Sigmoid colon (tissue), 7 donors: ENCODE measurements around the gene CDH13. TPM values are rescaled to one million over a fixed set of nuclear protein-coding genes. Genes with fewer than 3 reads are reported as not detected.

Source experiments
- DNase-seq: peaks from one replicate; pipeline ENCODE4 v3.0.0-alpha.2; 2019
- H3K27ac ChIP-seq, 4 donors: fragments of 200-600 bp; sonication (generic); one replicate each; pipeline ENCODE4 v1.5.1; 2016 to 2019; ENCODE audit warnings: mild to moderate bottlenecking in 1 of 4
- H3K27me3 ChIP-seq, 3 donors: fragments of 200-600 bp; sonication (generic); one replicate each; pipeline ENCODE4 v1.5.1; 2019; ENCODE audit warnings: mild to moderate bottlenecking in 1 of 3
- H3K36me3 ChIP-seq, 4 donors: fragments of 200-600 bp; sonication (generic); one replicate each; pipeline ENCODE4 v1.5.1; 2016 to 2019
- H3K4me1 ChIP-seq, 4 donors: fragments of 200-600 bp; sonication (generic); one replicate each; pipeline ENCODE4 v1.5.1; 2017 to 2019
- H3K4me3 ChIP-seq, 4 donors: fragments of 200-600 bp; sonication (generic); one replicate each; pipeline ENCODE4 v1.5.1; 2017 to 2019; ENCODE audit warnings: mild to moderate bottlenecking in 2 of 4, moderate library complexity in 1 of 4
- H3K9me3 ChIP-seq, 4 donors: fragments of 200-600 bp in 3 of 4; sonication (generic) in 3 of 4; one replicate each; pipeline versions ENCODE4 v1.5.1 to v1.6.1; 2013 to 2019
- EP300 ChIP-seq, 4 donors: sonication (generic); formaldehyde crosslinking; IDR thresholded peaks; one replicate each; pipeline ENCODE4 v1.6.1; 2017; ENCODE audit warnings: antibody characterized with exemption in 4 of 4
- POLR2A ChIP-seq, 2 donors: fragments of 450-650 bp; IDR thresholded peaks; one replicate each; pipeline ENCODE4 v1.6.1; 2016; ENCODE audit warnings: antibody characterized with exemption in 2 of 2, mild to moderate bottlenecking in 2 of 2, moderate library complexity in 2 of 2
- POLR2AphosphoS5 ChIP-seq, 4 donors: sonication (generic); formaldehyde crosslinking; IDR thresholded peaks; one replicate each; pipeline ENCODE4 v1.6.1; 2017; ENCODE audit warnings: antibody characterized with exemption in 4 of 4
- WGBS, 2 donors: extraction: QIAGEN DNeasy Blood & Tissue Kit; methylation state at CpG; one replicate each; pipeline ENCODE4 v1.1.7; 2013; 5-methylcytosine and 5-hydroxymethylcytosine counted together
- intact Hi-C: fragments of 100-400 bp; cut with DNase I; formaldehyde crosslinking; loops from one replicate; pipeline ENCODE4 v1.15.1; 2023
- polyA plus RNA-seq, 3 donors: library from polyadenylated mRNA; stranded (reverse); fragments of 200-250 nt; gene quantifications; one replicate each; pipeline ENCODE4 v1.2.3, GENCODE V29; 2013
- total RNA-seq, 4 donors: library from RNA; depleted of rRNA; stranded (reverse); fragments of >200 nt; gene quantifications; one replicate each; pipeline ENCODE4 v1.1.0, GENCODE V29; 2016
- TF ChIP-seq, protein P1 (sequence below), 4 experiments: fragments of 450-650 bp in 3 of 4; fragments of 200-600 bp in 1 of 4; IDR thresholded peaks; one replicate each; pipeline ENCODE4 v1.5.1; 2016 to 2019; ENCODE audit warnings: antibody characterized with exemption in 4 of 4, mild to moderate bottlenecking in 3 of 4, moderate library complexity in 2 of 4
- donor health status: healthy with polysubstance abuse.
- donor health status: Bipolar disorder and iron deficiency.
- donor health status: healthy.

CDH13 gene
- total and polyA plus RNA-seq, 7 donors = 0.60 to 17.6 (median 11.8) TPM

DNA sequence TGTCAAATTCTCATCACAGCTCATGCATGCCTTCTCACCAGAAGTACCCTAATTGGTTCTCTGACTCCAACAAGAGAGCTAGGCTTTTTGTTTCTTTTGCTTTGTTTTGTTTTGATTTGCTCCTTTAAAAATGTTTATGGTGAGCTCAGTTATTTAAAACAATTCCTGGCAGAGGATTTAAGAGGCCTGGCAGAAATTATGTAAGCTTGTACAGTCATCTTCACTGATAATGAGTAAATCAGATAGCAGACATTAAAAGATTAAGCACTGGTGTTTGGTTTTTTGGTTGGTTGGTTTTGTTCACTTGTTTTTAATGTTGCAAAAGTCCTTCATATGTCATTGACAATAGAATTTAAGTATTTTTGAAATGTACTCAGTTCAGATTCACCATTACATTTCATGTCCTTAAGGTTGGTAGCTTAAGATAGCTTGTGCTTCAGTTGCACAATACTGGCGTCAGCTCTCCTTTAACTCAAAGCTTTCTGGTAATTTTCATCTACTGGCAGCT lies 378.9 kb downstream of the CDH13 start:
- Histone ChIP-seq H3K4me1 (peaks cover 0 to 13% (median 6%) of the 10 kb centered on the region in 4 donors), H3K4me3 (no peak overlapping the region), H3K9me3 (no peaks in the 10 kb centered on the region), H3K27me3 (no peaks in the 10 kb centered on the region), H3K36me3 (no peaks in the 10 kb centered on the region), H3K27ac (no peak overlapping the region)
- intact Hi-C loops = no loop called here
- TF ChIP-seq EP300 (IDR thresholded peaks at IDR 0.05) (no peak), POLR2AphosphoS5 (IDR thresholded peaks at IDR 0.05) (no peak), POLR2A (IDR thresholded peaks at IDR 0.05) (no peak)
- TF ChIP-seq, protein P1, sequence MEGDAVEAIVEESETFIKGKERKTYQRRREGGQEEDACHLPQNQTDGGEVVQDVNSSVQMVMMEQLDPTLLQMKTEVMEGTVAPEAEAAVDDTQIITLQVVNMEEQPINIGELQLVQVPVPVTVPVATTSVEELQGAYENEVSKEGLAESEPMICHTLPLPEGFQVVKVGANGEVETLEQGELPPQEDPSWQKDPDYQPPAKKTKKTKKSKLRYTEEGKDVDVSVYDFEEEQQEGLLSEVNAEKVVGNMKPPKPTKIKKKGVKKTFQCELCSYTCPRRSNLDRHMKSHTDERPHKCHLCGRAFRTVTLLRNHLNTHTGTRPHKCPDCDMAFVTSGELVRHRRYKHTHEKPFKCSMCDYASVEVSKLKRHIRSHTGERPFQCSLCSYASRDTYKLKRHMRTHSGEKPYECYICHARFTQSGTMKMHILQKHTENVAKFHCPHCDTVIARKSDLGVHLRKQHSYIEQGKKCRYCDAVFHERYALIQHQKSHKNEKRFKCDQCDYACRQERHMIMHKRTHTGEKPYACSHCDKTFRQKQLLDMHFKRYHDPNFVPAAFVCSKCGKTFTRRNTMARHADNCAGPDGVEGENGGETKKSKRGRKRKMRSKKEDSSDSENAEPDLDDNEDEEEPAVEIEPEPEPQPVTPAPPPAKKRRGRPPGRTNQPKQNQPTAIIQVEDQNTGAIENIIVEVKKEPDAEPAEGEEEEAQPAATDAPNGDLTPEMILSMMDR (IDR thresholded peaks at IDR 0.05) = no peak
- no peak for DNase-seq
- WGBS, 2 donors = 79% methylated on average over 1 of the region's 1 CpG

DNA sequence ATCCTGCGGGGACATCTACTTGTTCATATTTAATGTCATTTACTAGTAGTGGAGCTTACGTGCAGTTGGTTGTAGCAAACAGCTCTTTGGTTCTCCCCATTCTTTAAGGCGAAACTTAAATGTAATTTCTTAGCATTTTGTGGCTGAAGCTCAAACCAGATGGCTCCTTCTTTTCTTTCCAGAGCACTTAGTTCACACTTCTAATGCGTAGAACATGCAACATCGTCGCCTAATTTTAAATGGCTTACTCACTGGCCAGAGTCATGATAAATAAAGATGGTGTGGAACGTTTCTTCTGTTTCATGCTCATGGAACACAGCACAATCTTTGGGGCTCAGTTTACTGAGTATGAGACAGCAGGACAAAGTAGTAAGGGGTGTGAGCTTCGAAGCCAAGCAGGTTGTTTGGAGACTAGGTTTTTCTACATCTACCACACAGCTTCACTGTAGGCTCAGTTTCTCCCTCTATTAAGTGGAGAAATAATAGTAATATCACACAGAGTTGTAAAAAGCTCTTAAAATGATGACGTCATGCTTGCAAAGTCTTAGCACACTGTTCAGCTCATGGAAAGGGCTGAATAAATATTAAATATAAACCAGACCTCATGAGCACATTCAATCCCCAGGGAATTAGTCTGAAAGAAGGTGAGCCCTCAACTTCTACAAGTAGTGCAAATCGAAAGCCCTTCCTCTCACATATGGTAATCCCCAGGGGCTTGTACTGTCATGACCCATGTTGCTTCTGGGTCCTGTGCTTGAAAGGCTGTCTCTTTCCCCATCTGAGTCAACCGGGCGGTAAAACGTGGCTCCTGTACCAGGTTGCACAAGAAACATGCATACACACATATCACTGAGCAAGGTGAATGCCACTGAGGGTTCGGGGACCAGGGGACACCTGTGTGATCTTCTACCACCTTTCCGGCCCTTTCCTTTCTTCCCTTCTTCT lies 384.3 kb downstream of the CDH13 start:
- no peak overlapping the region for H3K4me3 ChIP-seq
- TF ChIP-seq EP300 (IDR thresholded peaks at IDR 0.05) (no peak), POLR2AphosphoS5 (IDR thresholded peaks at IDR 0.05) (no peak), POLR2A (IDR thresholded peaks at IDR 0.05) (no peak)
- TF ChIP-seq, protein P1 (IDR thresholded peaks at IDR 0.05) = no peak
- no peaks in the 10 kb centered on the region for H3K36me3 ChIP-seq
- no peaks in the 10 kb centered on the region for H3K4me1 ChIP-seq
- intact Hi-C loops = no loop called here
- no peak overlapping the region for H3K27ac ChIP-seq
- H3K27me3 ChIP-seq = no peaks in the 10 kb centered on the region
- no peak for DNase-seq
- H3K9me3 ChIP-seq = no peaks in the 10 kb centered on the region
- WGBS, 2 donors = 85 to 89% methylated on average over 15 of the region's 15 CpGs

DNA sequence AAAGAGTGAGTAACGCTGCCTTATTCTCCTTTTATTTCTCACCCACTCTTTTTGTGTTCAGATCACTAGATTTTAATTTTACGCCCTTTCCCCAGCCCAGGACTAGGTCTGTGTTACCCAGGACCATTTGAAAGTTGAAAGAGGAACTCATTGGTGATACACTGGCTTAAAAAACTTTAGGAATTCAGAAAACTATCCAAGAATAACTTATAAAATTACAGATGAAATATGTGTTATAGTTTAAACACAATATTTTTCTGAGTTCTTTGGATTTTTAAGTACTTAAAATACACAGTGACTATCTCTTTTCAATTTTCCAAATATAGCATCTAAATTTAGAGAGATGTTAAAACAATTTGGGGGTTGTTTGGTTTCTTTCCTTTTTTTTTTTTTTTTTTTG lies 385.2 kb downstream of the CDH13 start:
- intact Hi-C loops = no loop called here
- Histone ChIP-seq H3K27me3 (no peaks in the 10 kb centered on the region), H3K27ac (no peak overlapping the region), H3K4me1 (no peaks in the 10 kb centered on the region), H3K9me3 (no peaks in the 10 kb centered on the region), H3K36me3 (no peaks in the 10 kb centered on the region), H3K4me3 (no peak overlapping the region)
- 91 to 97% methylated on average over 2 of the region's 2 CpGs for WGBS, 2 donors
- TF ChIP-seq POLR2A (IDR thresholded peaks at IDR 0.05) = no peak
- no peak for TF ChIP-seq EP300 (IDR thresholded peaks at IDR 0.05)
- TF ChIP-seq, protein P1 (IDR thresholded peaks at IDR 0.05) = no peak
- TF ChIP-seq POLR2AphosphoS5 (IDR thresholded peaks at IDR 0.05) = no peak
- DNase-seq = no peak

DNA sequence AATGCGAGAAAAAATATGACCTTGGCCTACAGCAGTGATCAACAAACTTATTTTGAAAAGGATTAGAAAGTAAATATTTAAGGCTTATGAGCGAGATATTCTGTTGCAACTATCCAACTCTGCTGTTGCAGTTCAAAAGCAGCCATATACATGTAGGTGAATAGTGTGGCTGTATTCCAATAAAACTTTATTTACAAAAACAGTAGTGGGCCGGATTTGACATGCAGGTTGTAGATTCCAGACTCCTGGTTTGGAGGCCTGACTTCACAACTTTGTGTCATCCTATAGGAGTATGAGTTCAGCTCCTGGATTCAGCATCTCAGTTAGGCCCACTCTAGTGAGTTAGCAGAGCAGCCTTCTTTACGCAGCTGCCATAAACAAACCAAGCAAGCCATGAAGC lies 386.3 kb downstream of the CDH13 start:
- Histone ChIP-seq H3K4me1 (no peaks in the 10 kb centered on the region), H3K27ac (no peak overlapping the region), H3K9me3 (no peaks in the 10 kb centered on the region), H3K27me3 (no peaks in the 10 kb centered on the region), H3K36me3 (no peaks in the 10 kb centered on the region), H3K4me3 (no peak overlapping the region)
- intact Hi-C loops = no loop called here
- 85 to 89% methylated on average over 4 of the region's 4 CpGs for WGBS, 2 donors
- DNase-seq = no peak
- no peak for TF ChIP-seq EP300 (IDR thresholded peaks at IDR 0.05)
- TF ChIP-seq, protein P1 (IDR thresholded peaks at IDR 0.05) = no peak
- TF ChIP-seq POLR2AphosphoS5 (IDR thresholded peaks at IDR 0.05) = no peak
- TF ChIP-seq POLR2A (IDR thresholded peaks at IDR 0.05) = no peak
